HG03196 (cell line): ENCODE data around the gene GAP43.

Experiments used
- ATAC-seq: cut with Tn5 transposase; IDR thresholded peaks from one replicate; pipeline ENCODE4 v1.9.1; 2021; ENCODE audit not compliant: unreplicated experiment

GAP43 gene

GRCh38 chr3:115758076-115758763, 134.9 kb downstream of the GAP43 start:
- no peak for ATAC-seq

GRCh38 chr3:115760716-115761115, 137.4 kb downstream of the GAP43 start:
- no peak for ATAC-seq

- no peak for ATAC-seq
Observed at GRCh38 chr3:115761927-115762305, 138.6 kb downstream of the GAP43 start.

GRCh38 chr3:115766587-115767482, 143.5 kb downstream of the GAP43 start:
- no peak for ATAC-seq

- ATAC-seq, result no peak
Observed at GRCh38 chr3:115768661-115769060, 145.4 kb downstream of the GAP43 start.
